ENCODE results near the gene ASPSCR1.
A peak's percentile ranks its signal among the peaks of the same experiment; 100 is the strongest.

The ASPSCR1 gene

DNA sequence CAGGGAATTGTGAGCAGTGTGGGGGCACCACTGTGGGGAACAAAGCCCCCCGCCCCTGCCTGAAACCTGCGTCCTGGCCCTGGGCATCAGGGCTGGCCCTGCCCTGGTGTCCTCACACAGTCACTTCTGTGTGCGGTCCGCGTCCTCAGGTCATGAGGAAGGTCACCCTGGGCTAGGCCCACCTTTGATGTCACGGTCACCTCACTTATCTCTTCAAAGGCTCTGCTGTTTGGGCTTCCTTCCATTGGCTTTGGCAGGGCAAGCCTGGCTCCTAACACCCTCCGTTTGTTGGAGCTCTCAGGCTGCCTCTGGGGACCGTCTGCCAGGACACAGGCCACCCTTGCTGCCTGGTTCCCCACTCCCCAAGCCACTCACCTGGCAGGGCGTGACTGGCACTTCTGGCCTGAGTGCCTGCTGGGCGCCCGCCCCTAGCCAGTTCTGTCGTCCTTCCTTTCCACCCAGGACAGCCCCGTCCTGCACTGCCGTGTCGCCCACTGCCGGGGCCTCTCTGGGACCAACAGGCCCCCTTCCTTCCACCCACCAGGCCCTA is 36.4 kb downstream of the ASPSCR1 start:
- no peak for DNase-seq

DNA sequence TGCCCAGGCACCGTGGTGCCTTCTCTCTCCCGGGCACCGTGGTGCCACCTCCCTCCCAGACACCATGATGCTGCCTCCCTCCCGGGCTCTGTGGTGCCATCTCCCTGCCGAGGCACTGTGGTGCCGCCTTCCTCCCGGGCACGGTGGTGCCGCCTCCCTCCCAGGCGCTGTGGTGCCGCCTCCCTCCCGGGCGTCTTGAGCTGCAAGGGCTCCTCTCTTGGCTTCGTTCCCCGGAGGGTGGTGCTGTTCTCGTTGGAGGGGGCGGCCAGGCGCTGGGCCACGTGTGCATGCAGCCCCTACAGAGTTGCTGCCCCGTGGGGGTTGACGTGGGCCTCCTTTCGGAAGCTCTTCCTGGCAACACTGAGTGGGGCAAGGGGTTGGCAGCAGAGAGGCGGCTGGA is 37.0 kb downstream of the ASPSCR1 start:
- no peak for DNase-seq

DNA sequence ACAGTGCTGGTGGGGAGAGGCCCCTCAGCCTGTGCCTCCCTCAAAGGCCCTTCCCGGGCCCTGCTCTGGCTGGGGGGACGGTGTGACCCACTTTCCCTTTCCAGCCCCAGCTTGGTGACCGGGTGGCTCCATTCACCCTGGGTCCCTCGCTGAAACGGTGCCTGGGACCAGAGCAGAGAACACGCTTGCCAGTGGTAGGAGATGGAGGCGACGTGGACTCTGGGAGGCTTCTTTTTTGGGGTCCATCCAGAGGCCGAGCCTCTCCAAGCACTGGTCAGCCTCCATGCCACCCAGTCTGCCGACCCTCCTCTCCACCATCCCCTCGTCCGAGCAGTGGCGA is 37.5 kb downstream of the ASPSCR1 start:
- no peak for DNase-seq

DNA sequence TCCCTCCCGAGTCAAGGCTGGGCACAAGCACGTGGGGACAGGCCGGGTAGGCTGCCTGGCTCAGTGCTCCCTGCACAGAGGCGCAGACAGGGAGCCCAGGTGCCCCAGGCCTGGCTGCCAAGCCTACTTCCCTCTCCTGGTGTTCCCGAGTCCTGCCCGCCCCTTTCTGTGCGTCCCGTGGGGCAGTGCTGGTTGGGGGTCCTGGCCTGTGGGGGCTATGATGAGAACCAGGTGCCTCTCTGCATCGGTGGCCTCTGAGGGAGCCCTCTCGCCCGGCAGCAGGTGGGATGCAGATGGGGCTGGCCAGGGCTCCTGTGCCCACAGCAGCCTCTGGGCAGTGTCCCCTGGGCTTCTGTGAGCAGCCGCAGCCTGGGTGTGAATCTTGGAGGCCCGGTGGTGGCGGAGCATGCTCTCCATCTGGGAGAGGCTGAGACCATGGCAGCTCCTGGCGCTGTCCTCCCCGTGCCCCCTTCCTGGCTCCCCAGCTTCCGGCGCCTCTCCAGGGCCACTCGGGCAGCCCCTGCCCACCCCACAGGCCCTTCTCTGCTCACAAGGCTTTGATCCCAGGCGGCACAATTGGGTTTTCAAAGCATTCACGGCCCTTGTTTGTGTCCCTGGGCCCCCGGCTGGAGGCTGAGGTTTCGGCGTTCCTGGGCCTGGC is 38.0 kb downstream of the ASPSCR1 start:
- DNase-seq: no peak

DNA sequence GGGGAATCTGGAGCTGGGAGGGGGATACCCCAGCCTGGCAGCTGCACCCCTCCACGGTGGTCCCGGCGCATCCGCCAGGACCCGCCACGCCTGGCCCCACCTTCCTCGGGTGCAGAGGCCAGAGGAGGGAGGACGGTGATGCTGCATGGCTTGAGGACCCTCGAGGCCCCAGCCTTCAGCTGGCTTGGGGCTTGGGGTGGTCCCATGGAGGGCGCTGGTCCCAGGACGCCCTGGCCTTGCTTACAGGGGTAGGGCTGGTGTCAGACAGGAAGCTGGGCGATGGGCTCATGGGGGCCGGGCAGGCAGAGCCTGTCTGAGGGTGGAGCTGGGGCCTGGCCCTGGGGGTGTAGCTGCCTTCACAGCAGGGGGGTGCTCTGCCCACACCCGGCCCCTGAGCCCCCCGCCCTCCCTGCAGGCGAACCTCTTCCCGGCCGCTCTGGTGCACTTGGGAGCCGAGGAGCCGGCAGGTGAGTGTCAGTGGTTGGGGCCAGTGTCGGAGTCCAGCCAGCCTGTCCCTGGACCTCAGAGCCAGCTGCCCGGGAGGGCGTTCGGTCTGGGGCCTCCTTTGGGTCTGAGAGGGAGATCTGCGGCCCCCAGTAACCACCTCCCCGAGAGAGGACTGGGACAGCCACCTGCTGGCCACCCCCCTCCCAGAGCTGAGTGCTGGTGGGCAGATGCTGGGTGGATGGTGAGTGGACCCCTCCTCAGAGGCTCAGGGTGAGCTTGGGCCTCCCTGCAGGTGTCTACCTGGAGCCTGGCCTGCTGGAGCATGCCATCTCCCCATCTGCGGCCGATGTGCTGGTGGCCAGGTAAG is 38.8 kb downstream of the ASPSCR1 start:
- no peak for DNase-seq

DNA sequence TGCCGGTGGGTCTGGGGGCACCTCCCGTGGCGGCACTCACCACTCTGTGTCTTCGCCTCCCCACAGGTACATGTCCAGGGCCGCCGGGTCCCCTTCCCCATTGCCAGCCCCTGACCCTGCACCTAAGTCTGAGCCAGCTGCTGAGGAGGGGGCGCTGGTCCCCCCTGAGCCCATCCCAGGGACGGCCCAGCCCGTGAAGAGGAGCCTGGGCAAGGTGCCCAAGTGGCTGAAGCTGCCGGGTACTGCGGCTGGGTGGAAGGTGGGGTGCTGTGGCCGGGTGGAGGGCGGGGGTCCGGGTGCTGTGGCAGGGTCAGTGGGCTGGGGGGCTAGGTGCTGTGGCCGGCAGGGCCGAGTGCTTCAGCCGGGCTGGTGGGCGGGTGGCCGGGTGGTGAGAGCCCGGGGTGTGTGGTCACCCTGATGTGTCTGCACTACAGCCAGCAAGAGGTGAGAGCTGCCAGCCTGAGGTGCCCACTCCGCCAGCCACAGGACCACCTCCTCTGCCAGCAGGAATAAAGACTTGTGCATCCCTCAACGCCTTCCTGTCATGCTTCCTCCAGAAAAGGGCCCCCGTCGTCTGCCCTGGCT is 39.5 kb downstream of the ASPSCR1 start:
- no peak for DNase-seq

DNA sequence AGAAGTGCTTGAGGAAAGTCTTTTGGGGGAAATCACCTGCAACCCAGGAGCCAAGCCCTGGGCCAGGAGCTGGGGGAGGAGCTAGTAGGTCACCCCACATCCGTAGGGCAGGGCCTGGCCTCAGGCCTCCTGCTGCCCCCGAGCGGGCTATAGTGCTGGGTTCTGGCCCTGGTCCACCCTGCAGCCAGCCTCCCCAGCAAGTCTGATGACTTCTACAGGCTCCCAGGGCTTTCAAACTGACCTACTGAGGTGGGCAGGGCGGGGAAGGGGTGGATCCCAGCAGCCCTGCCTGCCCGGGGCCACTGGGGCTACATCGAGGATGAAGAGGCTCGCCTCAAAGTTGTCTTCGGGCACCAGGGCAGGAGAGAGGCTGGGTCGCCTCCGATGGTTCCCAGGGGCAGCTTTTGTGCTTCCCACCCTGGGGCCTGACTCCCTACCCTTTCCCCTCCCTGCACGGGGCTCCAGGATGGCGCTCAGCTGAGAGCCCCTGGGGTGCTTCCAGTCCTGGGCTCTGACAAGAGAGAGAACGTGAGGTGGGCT is 40.3 kb downstream of the ASPSCR1 start:
- no peak for DNase-seq

DNA sequence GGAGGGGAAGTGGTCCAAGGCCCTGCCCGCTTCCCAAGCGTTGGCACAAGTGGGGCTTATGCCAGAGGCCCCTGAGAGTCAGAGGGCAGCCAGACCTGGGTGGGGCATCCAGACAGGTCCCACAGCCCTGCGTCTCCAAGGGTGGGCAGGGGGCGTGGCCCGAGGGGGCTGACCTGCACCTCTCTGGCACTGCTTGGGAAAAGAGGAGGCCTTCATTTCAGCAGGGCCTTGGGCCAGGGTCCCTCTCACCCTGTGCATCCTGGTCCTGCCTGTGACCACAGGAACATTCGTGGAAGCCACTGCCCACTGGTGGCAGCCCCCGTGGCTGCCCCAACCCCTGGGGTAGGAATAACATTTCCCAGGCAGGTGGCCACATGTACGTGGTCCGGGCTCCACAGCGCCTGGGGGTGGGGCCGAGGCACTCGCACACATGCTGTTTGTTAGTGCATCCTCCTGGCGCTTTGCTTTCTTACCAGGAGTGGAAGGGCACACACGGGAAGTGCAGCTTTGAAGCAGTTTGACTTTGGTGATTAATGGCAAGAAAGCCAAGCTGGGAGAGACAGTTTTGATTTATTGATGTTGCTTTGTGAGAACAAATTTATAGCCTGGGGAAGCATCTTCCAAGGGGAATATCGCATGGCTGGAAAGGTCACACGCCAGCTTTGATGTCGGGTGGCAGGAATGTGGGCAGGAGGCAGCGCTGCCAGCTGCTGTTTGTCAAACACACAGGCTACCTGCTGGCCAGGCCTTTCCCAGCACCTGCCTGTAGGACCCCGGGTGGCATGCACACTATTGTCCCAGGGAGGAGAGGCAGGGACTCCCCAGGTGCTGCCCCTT is 40.9 kb downstream of the ASPSCR1 start:
- peak; percentile 64 for DNase-seq

DNA sequence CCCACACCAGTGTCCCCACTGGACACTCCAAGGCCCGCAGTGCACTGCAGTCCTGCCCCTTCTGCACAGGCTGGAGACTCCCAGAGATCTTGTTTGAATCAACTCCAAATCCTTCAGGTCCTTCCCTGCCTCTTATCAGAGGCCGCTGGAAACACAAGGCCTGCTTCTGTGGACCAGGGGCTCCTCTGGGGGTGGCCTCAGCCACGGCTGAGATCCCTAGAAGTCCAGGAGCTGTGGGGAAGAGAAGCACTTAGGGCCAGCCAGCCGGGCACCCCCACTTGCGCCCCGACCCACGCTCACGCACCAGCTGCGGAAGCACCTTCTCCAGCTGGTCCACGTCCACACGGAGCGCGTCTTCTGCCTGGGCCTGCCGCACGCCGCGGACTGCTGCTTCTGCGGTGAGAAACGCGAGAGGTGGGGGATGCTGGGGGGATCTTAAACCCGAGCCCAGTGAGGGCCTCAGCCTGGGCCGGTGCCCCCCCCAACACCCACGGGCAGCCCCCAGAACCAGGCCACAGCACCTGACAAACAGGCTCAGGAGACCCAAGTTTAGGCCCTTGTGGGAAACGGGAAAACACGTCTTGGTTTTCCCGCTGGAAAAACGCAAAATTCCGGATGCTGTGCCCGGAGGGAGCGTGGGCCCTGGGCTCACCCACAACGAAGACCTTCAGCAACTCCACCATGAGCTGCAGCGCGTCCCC is 41.7 kb downstream of the ASPSCR1 start:
- DNase-seq: no peak

DNA sequence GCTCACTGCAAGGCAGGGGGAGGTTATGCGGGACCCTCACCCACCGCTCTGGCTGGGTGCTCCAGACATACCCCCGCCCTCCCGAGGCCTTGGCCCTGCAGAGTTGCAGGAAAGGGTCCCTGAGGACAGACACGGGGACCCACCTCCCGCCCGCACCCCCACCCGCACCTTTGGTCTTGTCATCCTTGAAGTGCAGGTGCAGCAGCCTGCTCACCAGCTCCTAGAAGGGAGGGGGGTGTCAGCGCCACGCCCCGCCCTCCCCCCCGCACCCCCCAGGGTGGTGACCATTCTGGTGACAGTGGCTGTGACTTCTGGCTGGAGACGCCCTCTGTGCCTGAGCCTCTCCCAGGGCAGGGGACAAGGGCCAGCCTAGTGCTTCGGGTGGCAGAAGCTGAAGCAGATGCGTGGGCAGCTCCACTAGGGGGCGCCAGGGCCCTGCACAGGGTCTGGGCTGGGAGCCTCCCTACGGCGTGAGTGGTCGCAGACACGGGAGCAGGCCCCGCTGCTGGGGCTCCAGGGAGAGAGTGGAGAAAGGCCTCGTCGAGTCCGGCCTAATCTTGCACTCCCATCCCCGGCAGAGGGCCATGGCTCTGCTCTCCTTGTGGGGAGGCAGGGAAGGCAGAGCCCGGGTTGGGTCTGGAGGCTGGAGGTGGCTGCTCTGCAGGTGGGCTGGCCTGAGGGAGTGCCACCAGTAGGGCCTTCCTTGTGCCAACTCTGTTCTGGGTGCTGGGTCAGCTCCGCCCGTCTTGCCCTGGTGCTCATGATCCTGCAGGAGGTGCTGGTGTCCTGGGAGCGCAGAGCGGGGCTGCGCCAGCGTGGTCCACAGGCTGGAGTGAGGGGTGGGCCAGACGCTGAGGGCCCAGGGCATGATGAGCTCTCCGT is 42.5 kb downstream of the ASPSCR1 start:
- peak; percentile 56 for DNase-seq

DNA sequence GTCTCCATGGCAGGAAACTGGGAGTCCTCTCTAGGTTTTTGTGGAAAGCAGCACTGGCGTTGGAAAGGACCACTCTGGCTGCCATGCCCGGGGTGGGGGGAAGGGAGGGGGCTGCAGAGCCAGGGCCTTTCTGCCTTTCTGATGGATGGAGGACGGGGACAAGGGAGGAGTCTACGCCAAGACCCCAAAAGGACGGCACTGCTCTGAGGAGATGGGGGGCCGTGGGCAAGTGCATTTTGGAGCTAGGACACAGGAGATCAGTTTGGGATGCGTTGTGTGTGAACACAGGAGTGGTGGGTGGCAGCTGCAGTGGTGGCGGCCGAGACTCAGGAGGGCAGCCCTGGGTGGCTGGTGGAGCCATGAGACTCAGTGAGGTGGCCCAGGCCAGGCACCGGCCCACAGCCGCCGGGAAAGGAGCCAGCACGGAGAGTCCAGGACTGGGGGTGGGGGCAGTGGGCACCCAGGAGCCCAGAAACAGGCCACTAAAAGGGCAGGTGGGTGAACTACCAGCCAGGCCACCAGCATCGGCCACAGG is 43.2 kb downstream of the ASPSCR1 start:
- DNase-seq: no peak

DNA sequence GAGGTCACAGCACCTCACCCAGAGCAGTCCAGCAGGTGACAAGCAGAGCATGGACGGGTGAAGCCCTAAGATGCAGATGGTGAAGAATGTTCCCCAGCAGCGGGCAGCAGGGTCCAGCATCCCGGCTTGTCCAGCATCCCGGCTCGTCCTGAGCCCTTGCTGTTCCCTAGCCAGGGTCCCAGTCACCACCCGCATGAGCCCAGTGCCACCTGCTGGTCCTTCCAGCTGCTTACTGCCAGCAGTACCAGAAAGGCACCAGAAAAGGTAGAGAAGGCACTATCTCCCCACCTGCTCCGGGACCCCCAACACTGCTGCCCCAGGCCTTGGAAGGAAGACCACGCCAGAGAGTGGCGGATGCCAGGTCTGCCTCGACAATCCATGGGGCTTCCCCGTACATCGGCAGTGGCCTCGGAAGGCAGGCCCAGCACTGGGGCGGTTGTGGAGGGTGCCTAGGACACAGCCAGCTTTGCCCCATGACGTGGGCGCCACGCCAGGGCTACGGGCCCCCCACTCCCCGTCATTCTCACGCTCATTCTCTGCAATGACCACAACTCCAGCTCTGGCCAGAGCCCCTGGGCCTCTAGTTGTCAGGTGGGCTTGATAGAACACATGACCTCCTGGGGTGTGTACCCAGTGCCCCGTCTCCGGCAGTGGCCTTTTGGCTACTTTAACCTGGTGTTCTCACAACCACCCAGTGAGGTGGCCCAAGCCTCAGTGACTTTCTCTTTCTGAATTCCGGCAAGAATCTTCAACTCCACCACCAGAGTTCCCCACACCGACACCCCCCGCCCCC is 43.9 kb downstream of the ASPSCR1 start:
- DNase-seq: peak; percentile 53

DNA sequence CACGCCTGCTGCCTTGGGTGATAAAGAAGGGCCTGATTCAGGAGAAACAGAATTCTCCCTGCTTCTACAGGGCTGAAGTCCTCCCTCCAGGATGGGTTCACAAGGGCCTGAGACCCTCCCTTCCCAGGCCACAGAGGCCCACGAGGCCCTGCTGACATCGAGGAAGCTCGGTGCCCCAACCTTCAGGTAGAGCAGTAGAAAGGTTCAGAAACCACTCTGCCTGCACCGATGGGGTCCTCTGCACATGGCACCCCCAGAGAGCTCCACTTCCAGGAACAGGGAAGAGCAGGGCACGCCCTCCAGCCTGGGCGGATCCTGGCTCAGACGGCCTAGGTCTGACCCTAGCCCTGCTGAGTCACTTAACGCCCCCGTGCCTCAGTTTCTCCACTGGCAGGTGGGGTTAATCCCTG is 44.5 kb downstream of the ASPSCR1 start:
- no peak for DNase-seq

DNA sequence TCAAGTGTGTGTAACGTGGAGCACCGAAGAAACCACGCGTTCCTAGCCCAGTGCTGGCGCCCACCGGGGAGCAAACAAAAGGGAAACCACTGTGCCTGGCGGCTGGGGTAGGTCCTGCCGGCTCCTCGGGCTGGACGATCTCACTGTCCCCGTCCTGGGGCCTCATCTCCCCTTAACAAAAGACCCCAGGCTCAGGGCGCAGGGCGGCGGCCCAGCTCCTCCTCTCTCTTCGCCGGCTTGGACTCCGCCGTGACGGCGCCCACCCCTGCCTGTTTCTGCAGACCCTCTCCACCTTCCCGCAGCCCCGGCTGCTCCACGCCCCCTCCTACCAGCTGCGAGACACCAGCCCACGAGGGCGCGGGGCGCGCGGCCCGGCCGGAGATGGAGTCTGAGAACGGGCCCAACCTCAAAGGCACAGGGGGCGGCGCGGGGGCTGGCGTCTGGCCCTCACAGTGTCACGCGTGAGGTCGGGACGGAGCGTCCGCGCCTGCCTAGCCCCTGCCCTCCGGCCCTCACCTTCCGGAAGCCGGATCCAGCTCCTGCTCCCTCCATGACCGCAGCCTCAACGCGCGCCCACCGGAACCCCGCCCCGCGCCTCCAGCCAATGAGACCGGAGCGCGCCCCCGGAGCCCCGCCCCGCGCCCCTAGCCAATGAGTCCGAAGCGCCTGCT is 45.0 kb downstream of the ASPSCR1 start, which contains the start of gene CENPX:
TSS of gene CENPX (minus strand) at position 569 of the 671 bp plus-strand sequence. CDS start at position 552, 17 bp downstream.
- DNase-seq: no peak

DNA sequence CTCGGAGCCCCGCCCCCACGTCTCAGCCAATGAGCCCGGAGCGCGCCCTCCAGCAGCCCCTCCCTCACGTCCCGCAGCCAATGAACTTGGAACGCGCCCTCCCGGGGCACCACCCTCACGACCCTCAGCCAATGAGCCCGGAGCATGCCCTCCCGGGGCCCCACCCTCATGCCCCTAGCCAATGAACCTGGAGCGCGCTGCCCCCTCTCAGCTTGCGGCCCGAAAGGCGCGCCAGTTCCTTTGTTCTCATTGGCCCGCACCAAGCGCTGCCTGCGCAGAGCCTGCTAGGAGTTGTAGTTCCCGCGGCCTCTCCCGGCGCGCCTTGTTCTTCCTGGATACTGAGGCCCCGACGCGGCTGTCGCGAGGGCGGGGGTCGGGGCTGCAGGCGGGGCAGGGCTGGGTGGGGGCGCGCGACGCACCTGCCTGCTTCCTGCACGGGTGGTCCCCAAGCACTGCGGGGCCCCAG is 45.6 kb downstream of the ASPSCR1 start, which contains the start of gene LRRC45:
TSS of gene LRRC45 (plus strand) at position 325 of the 466 bp plus-strand sequence. CDS start 339 bp downstream, outside the sequence.
- peak; percentile 100 for DNase-seq

DNA sequence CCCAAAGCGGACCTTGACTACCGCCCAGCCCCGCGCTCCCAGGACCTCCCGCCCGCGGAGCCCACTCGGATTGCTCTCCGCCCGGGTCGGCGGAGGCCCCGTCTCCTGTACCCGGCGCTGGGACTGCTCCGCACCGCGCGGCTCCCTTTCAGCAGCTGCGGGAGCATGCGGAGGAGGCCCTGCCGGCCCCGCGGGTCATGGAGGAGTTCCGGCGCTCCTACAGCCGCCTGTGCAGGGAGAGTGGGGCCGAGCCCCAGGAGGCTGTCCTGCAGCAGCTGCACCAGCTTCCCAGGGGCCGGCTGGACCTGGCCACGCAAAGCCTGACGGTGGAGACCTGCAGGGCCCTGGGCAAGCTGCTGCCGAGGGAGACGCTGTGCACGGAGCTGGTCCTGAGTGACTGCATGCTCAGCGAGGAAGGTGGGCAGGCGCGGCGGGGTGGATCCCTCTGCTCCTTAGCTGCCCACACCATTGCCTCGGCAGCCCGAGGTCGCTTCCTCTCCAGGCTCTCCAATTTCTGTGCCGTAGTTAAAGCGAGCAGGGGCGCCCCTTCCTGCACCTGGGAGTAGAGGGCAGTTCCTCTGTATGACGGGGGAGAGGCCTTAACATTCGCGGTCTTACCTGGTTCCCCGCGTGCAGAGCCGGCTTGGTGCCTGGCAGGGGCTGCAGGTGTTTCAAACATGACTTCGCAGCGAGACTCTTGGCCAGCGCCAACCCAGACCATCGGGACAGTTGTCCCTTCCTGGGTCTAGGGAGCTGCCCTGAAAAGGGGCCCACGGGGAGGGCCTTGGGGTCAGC is 46.2 kb downstream of the ASPSCR1 start:
- DNase-seq: peak; percentile 53

DNA sequence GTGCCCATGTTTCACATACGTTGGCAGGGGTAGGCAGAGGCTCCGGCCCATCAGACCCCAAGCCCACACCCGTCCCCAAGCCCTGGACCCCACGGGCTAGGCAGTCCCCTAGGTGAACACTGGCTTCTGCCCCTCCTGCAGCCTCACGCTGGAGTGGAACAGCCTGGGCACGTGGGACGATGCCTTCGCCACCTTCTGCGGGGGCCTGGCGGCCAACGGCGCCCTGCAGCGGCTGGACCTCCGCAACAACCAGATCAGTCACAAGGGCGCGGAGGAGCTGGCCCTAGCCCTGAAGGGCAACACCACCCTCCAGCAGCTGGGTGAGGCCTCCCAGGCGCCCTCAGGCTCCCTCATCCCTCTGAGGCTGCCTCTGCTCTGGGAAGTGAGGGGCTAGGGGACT is 47.4 kb downstream of the ASPSCR1 start:
- no peak for DNase-seq

All from NCI-H345 (cell line).